Left renal cortex interstitium (tissue), 4 donors: ENCODE data around the gene CCNY. TPM values are rescaled to one million over a fixed set of nuclear protein-coding genes. Genes with fewer than 3 reads are reported as not detected.
"Not testable (repeated sequence)": the region's sequence is repeated elsewhere in the genome, so short reads cannot be mapped to it uniquely, and the experiment has no call there.

Source experiments
- DNase-seq, 4 donors: peaks; one replicate each; pipeline ENCODE4 v3.0.0-alpha.2; 2013; ENCODE audit warnings: low read depth in 4 of 4, low spot score in 2 of 4, missing footprints in 1 of 4
- polyA plus RNA-seq, 4 donors: library from polyadenylated mRNA; unstranded; fragments of 120-200 nt; gene quantifications; one replicate each; pipeline ENCODE4 v1.2.1, GENCODE V29; 2013; ENCODE audit not compliant: insufficient read length in 4 of 4

Gene CCNY
- polyA plus RNA-seq = 100 to 1,000 TPM in 2 of 4 donors, 10 to 100 TPM in 2; 87.1 to 120 (median 103) TPM

DNA sequence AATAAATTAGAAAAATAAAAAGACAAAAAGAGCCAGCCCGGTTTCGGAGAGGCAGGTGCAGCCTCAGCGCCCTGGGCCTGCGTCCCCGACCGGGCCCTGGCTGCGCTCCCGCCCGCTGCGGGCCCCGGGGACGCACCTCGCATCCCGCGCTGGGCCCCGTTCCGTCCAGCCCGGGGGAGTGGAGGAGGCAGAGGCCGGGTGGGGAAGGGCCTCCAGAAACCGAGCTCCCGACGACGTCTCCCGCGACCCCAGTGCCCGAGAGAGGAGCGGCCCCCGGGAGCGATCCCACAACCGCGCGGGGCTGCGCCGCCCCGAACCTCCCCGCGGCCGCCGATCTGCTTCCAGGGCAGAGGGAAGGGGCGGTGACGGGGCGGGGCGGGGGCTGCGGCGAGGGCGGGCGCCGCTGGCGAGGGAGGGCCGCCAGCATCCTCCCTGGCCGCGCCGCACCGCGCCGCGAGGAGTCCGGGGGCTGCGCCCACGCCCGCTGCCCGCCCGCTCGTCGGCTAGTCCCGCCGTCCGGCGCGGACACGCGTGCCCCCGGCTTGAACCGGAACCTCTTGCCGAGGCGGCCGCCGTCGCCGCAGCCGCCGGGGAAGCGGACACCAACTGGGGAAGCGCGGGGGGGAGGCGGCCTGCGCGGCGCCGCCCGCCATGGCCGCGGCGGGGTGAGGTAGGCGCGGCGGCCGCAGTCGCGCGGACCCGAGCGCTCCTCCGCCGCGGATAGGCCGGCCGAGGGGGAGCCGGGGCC is at the start of gene CCNY:
Gene CCNY (plus strand): TSS at position 426 of the 748 bp plus-strand sequence. CDS start 545 bp downstream, outside the sequence.
- no peak for DNase-seq

DNA sequence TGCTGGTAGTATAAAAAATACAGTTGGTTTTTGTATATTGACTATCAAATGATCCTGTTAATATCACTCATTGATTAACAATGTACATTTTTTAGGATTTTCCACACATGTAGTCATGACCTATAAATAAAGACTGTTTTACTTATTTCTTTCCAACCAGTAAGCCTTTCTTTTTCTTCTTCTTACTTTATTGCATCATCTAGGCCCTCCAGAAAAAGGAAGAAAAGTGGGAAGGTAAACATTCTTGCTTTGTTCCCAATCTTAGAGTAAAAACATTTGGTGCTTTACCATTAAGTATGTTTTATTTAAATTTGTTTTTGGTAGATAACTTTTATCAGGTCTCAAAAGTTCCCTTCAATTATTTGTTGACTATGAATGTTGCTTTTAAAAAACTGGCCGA is 47.1 kb upstream of the CCNY start:
- DNase-seq = no peak

DNA sequence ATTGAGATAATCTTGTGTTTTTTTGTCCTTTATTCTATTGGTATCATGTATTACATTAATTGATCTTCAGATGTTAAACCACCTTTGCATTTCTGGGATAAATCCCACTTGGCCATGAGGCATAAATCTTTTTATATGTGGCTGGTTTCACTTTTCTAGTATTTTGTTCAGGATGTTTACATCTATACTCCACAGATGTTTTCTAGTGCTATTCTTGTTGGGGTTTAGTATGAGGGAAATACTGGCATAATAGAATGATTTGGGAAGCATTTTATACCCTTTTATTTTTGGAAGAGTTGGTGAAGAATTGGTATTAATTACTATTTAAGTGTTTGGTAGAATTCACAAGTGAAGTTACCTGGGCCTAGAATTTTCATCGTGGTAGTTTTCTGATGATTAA is 41.8 kb upstream of the CCNY start:
- no peak for DNase-seq

DNA sequence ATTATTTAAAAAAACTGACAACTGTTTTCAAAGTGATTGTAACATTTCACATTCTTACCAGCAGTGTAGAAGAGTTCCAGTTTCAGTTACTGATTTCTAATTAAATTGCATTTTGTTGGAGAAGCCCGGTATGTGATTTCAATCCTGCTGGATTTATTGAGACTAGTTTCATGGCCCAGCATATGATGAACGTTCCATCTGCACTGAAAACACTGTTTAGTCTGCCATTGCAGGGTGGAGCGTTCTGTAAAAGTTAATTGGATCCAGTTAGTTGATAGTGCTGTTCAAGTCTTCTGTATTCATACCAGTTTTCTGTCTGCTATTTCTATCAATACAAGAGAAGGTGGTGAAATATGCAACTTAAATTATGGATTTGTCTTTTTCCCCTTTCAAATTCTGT is 37.3 kb upstream of the CCNY start:
- DNase-seq = no peak

DNA sequence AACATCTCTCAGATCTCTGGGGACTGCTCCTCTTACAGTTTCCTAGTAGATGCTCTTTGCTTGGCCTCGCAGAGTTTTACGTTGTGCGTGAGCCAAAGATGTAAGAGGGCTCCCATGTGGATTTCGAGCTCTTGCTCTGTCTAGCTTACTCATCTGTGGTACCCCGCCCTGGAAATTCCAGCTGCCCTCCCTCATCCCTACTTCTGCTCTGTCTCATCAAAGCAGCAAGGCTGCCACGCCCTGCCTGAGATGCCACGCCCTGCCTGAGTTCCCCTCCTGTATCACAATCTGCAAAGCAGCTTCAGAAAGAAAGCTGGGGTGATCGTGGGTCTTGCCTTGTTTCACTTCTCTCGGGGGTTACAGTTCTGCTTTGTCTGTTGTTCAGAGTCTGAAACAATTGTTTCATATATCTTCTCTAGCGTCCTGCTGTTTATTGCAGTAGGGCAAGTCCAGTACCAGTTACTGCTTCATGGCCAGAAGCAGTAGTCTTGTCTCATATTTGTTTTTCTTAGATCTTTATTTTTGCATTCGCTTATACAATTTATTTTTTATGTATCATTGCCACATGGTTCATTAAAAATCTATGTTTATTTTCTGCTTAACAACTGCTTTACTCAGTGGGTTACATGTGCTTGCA is 36.1 kb upstream of the CCNY start:
- DNase-seq = no peak

DNA sequence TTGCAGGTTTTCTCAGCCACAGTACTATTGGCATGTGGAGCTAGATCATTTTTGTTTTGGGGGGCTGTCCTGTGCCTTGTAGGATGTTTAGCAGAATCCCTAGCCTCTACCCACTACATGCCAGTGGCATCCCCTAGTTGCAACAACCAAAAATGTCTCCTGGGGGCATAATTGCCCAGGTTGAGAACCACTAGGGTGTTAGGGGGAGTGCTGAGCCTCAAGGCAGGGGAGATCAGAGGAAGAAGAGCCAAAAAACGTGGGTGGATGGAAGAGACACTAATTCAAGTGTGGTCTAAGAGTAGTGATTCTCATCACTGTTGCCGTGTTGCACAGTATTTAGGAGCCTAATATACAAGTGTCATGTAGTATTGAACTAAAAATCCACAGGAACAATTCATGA is 31.7 kb upstream of the CCNY start:
- no peak for DNase-seq

DNA sequence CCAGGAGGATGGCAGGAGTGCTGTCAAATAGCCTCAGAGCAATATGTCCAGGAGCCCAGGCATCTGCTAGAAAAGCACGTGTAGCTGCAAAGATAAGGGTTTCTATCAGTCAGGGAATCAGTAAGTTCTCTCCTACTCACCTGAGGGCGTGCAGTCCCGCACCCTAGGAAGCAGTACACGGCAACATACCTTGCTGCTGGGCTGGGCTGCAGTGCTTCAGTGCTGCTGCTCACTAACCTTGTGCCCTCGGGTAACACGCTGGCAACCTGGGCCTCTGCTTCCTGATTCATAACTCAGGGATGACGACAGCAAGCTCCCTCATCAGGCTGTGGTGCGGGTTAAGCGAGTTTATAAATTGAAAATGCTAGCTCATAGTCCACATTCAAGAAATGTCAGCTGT is 29.5 kb upstream of the CCNY start:
- peak in 1 of 4 donors; percentile 31 for DNase-seq

DNA sequence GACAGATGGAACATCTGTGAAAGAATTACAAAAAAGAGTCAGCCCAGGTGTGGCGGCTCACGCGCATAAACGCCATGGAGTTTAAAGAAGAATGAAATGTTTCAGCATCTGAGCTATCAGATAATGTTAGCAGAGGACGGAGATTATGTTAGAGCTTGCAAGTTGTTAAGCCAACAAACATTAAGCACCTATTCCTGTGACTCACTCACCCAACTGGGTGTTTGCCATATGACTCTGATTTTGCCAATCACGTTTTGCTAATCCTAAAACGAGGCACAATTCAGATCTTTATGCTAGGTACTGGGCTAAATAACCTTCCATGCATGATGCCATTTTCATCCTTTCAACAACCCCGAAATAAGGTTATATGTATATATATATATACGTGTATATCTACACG is 29.0 kb upstream of the CCNY start:
- no peak for DNase-seq

DNA sequence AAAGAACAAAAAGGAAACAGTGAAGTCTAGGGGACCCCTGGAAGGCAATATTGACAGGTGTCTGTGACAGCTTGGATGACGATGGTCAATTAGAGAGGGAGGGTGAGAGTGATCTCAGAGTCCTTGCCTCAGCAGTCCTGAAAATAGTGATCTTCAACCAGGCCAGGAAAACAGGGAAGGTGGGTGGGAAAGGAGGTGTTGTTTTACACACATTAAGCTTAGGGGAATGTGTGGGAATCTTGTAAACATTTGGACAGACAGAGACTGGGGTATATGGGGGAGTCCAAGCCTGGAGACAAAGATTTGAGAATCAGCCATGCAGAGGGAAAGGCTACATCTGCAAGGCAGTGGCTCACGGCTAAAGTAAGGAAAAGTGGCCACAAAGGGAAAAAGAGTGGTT is 27.5 kb upstream of the CCNY start:
- DNase-seq = no peak

DNA sequence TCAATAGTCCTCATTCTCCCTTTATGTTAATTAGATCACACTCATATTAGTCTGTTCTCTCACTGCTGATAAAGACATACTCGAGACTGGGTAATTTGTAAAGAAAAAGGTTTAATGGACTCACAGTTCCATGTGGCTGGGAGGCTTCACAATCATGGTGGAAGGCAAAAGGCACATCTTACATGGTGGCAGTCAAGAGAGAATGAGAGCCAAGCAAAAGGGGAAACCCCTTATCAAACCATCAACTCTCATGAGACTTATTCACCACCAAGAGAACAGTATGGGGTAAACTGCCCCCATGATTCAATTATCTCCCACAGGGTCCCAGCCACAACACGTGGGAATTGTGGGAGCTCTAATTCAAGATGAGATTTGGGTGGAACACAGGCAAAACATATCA is 22.2 kb upstream of the CCNY start:
- DNase-seq = not testable (repeated sequence)

DNA sequence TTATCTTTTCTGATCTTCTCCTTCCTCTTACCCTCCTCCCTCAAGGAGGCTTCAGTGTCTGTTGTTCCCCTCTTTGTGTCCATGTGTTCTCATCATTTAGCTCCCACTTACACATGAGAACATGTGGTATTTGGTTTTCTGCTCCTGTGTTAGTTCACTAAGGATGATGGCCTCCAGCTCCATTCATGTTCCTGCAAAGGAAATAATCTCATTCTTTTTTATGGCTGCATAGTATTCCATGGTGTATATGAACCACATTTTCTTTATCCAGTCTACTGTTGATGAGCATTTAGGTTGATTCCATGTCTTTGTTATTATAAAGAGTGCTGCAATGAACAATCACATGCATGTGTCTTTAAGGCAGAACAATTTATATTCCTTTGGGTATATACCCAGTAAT is 21.1 kb upstream of the CCNY start:
- not testable (repeated sequence) for DNase-seq

DNA sequence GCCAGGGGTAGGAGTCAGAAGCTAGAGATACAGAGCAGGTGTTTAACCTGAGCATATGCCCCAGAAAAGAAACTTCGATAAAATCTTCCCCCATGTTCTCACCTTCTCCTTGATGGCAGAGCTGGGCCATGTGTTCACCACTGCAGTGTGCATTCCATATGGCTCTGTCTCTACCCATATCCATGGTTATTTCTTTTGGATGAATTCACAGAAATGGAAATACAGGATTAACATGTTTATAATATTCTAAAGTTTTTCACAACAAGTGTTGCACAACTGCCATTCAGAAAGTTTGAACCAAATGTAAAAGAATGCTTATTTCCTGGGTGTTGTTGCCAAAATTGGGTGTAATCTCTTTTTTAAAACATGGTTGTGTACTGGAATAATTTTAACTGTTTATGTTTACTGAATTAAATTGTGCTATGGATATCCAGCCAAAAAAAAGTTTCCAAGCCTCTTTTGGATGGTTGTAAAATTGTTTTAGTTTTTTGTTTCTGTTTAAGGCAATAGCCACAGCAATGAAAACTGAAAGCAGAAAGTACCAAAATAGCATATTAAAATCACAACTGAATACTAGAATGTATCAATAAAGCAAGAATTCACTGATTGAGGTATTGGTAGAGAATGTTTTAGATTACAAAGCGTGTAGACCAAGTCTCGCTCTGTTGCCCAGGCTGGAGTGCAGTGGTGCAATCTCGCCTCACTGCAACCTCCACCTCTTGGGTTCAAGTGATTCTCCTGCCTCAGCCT is 19.9 kb upstream of the CCNY start:
- no peak for DNase-seq

DNA sequence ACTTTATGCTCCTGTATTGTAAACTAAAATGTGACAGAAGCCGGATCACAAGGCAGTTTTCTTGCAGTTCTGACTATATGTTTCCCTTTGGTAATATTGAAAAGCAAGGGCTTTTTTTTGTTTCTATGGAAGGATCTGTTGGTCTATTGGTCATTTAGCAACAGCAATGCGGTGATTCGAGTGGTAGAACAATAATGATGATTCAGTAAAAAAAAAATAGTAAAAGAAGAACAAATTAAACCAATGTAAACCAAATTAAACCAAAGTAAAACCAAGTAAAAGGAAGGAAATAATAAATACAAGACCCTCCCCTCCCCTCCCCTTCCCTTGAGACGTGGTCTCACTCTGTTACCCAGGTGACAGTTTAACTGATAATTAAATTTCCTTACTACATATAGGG is 17.8 kb upstream of the CCNY start:
- no peak for DNase-seq

DNA sequence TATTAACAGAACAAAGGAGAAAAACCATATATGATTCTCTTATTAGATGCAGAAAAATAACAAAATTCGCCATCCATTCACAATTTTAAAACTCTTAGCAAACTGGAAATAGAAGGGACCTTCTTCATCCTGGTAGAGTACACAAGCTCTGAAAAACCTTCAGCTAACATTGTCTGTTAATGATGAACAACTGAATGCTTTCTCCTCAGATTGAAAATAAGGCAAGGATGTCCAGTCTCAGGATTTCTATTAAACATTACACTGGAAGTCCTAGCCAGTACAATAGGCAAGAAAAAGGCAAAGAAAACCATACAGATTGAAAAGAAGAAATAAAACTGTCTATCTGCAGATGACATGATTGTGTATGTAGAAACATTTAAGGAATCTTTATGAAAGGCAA is 16.0 kb upstream of the CCNY start:
- DNase-seq = no peak

DNA sequence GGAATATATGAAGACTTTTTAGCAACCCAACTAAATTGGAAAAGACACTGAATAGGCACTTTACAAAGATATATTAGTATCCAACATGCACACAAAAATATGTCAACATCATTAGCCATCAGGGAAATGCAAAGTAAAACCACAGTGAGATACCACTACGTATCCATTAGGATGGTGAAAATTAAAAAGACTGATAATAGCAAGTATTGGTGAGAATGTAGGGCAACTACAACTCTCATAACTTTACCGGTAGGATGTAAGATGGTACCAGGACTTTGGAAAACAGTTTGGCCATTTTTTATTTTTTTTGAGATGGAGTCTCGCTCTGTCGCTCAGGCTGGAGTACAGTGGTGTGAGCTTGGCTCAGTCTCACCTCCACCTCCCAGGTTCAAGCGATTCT is 13.7 kb upstream of the CCNY start:
- DNase-seq = no peak

DNA sequence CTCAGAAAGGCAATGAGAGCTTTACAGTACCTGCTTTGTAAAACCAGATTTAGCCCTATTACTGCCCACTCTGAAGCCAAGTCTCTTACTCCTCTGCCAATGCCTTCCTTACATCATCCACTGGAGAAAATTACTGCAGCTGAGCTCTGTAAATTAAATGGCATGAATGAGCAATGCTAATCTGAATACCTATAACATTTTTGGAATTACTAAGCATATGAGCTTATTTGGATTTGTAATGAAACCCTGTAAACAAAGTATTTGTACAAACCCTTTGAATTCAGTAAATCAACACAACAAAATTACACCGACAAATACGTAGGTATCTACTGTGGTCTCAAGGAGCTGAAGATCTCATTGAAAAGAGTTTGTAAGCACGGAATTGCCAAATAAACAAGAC is 12.1 kb upstream of the CCNY start:
- no peak for DNase-seq

DNA sequence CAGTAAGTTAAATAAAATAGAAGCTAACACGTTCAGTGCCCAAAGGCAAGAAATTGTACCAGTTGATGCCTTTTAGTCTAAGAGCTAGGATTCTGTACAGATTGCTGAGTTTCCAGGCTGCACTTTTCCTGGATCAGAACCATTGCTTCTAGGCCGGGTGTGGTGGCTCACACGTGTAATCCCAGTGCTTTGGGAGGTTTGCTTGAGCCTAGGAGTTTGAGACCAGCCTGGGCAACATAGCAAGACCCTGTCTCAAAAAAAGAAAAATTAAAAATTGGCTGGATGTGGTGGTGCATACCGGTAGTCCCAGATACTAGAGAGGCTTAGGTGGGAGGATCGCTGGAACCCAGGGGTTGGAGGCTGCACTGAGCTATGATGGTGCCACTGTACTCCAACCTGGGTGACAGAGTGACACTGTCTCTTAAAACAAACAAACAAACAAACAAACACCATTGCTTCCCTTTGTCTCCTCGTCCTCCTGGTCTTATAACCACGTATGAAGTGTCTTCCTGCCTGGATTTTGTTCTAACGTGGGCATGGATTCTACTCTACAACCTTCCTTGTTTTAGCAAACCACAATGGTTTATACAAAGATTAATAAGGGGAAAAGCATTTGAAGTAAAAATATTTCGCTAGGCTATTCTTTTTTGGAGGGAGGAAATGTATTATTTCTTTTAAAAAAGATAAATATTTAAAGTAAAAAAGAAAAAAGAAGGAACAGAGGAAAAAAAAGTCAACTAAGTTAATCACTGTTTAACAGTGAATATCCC is 9.7 kb upstream of the CCNY start:
- no peak for DNase-seq

DNA sequence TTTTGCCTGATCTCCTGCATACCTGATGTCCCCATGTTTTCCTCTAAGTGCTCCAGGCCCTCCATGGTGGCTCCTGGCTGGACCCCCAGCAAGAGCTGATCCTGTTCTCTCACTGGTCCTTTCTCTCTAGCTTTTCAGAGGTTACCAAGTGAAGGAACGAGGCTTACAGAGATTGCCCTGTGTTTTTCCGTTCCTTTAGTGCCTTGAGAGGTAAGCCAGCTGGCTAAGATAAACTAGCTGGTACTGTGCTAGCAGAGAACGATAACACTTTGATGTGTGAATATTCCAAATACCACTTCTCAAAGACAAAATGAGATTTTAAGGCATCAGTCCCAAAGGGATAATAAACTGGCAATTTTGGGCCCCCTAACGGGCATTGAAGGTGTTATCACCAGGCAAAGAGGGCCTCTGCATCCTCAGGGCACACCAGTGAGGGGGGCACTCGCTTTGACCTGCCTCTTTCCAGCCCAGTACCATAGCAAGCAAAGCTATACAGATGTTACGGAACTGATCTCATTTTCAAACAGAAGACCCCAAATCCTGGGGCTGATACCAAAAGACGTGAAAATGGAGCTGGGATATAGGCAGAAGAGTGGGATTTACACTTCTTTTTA is 8.4 kb upstream of the CCNY start:
- DNase-seq = no peak

DNA sequence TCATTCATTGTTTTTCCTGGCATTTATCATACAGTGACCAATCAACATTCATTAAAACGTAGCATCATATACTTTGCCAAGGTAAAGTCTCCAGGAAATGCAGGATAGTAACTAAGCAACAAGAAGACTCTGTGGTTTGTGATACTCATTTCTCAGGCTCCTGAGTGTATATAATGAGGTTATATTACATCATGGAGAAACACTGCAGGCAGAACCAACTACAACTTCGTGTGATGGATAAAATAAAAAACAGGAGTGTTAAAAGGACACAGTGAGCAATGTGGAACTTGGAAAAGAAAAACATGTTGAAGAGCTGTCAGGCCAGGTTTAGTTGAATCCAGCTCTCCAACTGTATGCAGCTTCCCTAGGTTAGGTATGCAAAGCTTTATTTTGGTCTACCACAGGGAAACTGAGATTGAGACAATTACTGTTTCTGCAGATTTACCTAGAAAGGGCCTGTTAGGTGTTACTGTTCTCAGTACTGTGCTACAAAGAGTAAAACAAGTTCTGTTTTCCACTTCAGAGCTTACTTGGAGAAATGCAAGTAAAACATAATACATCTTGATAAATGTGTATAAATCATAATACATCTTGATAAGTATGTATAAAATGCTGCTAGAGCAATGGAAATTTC is 7.8 kb upstream of the CCNY start:
- DNase-seq = no peak

DNA sequence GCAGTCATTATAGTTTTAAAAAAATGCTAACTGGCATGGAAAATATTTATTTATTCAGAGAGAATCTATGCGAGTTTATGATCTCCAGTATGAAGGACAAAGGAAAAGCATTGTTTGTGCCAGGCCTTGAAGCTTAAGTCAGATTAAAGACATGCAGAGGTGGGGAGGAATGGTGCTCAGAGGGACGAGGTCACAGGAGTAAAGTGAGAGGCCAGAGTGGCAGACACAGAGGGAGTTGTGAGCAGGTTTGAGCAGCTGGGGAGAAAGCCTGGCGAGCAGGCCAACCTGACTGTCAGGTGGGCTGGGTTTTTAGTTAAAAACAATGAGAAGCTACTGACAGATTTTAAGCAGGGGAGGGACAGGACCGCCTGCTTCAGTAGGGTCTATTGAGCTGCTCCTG is 6.8 kb upstream of the CCNY start:
- no peak for DNase-seq
